Astrocyte (in vitro differentiated cells and primary cell): ENCODE results near the gene AVP. TPM values are rescaled to one million over a fixed set of nuclear protein-coding genes. Genes with fewer than 3 reads are reported as not detected.
A peak's percentile ranks its signal among the peaks of the same experiment; 100 is the strongest.

ENCODE experiments used
- DNase-seq: peaks from one replicate; pipeline ENCODE4 v3.0.0-alpha.2; 2010; ENCODE audit warnings: low read depth
- FAIRE-seq: peaks from 2 replicates; lab custom pipeline; 2011; peaks lifted over from hg19 to GRCh38; lab: Jason Lieb, UNC
- H2AFZ ChIP-seq: 2 replicates; pipeline ENCODE4 v1.6.0; 2012; ENCODE audit warnings: low read depth, low read length, inconsistent platforms
- H3K27ac ChIP-seq: 2 replicates; pipeline ENCODE4 v1.5.1; 2011; ENCODE audit warnings: low read depth, low read length, inconsistent platforms
- H3K27me3 ChIP-seq: 2 replicates; pipeline ENCODE4 v1.6.0; 2011; ENCODE audit warnings: low read length, inconsistent platforms; ENCODE audit not compliant: insufficient read depth
- H3K36me3 ChIP-seq: 2 replicates; pipeline ENCODE4 v1.5.1; 2011; ENCODE audit warnings: low read length, inconsistent platforms; ENCODE audit not compliant: insufficient read depth
- H3K4me1 ChIP-seq: 2 replicates; pipeline ENCODE4 v1.5.1; 2011; ENCODE audit warnings: low read length, inconsistent platforms; ENCODE audit not compliant: insufficient read depth
- H3K4me2 ChIP-seq: 2 replicates; pipeline ENCODE4 v1.6.0; 2012; ENCODE audit warnings: low read length, inconsistent platforms
- H3K4me3 ChIP-seq: 2 replicates; pipeline ENCODE4 v1.5.1; 2011; ENCODE audit warnings: low read depth, mild to moderate bottlenecking, low read length, inconsistent platforms; ENCODE audit not compliant: insufficient read depth
- H3K79me2 ChIP-seq: 2 replicates; pipeline ENCODE4 v1.6.0; 2012; ENCODE audit warnings: mild to moderate bottlenecking, low read length, inconsistent platforms; ENCODE audit not compliant: insufficient read depth
- H3K9ac ChIP-seq: 2 replicates; pipeline ENCODE4 v1.6.0; 2012; ENCODE audit warnings: mild to moderate bottlenecking, low read length, inconsistent platforms
- H3K9me3 ChIP-seq: 2 replicates; pipeline ENCODE4 v1.5.1; 2012; ENCODE audit warnings: low read depth, mild to moderate bottlenecking, low read length, inconsistent platforms; ENCODE audit not compliant: insufficient read depth
- H4K20me1 ChIP-seq: 2 replicates; pipeline ENCODE4 v1.6.0; 2012; ENCODE audit warnings: low read length, inconsistent platforms; ENCODE audit not compliant: insufficient read depth
- H3K27ac Mint-ChIP-seq: one replicate; pipeline ENCODE4 v1.8.0; 2021; ENCODE audit warnings: mild to moderate bottlenecking, mixed read lengths; ENCODE audit not compliant: unreplicated experiment
- H3K27me3 Mint-ChIP-seq: one replicate; pipeline ENCODE4 v1.8.0; 2021; ENCODE audit warnings: low read depth, mixed read lengths; ENCODE audit not compliant: unreplicated experiment
- H3K36me3 Mint-ChIP-seq: one replicate; pipeline ENCODE4 v1.8.0; 2021; ENCODE audit warnings: low read depth, mixed read lengths; ENCODE audit not compliant: unreplicated experiment
- H3K4me1 Mint-ChIP-seq: one replicate; pipeline ENCODE4 v1.8.0; 2021; ENCODE audit warnings: low read depth, mixed read lengths; ENCODE audit not compliant: unreplicated experiment
- H3K4me3 Mint-ChIP-seq: one replicate; pipeline ENCODE4 v1.8.0; 2021; ENCODE audit warnings: mild to moderate bottlenecking, moderate library complexity, mixed read lengths; ENCODE audit not compliant: unreplicated experiment
- H3K9me3 Mint-ChIP-seq: one replicate; pipeline ENCODE4 v1.8.0; 2021; ENCODE audit warnings: mild to moderate bottlenecking, mixed read lengths; ENCODE audit not compliant: unreplicated experiment
- CTCF ChIP-seq: IDR thresholded peaks from 2 replicates; pipeline ENCODE4 v1.5.1; 2011; ENCODE audit warnings: low read depth, mild to moderate bottlenecking, inconsistent platforms, low read length, moderate library complexity; ENCODE audit not compliant: insufficient read depth
- EZH2 ChIP-seq: IDR thresholded peaks from 2 replicates; pipeline ENCODE4 v1.6.1; 2012; ENCODE audit warnings: mild to moderate bottlenecking, low read length, inconsistent platforms; ENCODE audit not compliant: insufficient read depth
- total RNA-seq: library from RNA; stranded (reverse); gene quantifications from 2 replicates; pipeline ENCODE4 v1.2.1, GENCODE V29; 2021

AVP gene
- total RNA-seq, 1 donor from 2014 or later, result not detected

GRCh38 chr20:3082955-3083952 is 1.3 kb downstream of the AVP start:
- Histone ChIP-seq H3K9me3 (no peaks in the 10 kb centered on the region), H3K4me3 (no peak overlapping the region), H4K20me1 (no peaks in the 10 kb centered on the region), H3K36me3 (no peaks in the 10 kb centered on the region), H3K9ac (no peak overlapping the region), H3K27ac (no peak overlapping the region), H3K4me2 (peak overlapping the region; percentile 48), H3K79me2 (no peaks in the 10 kb centered on the region), H3K27me3 (peaks cover 39% of the 10 kb centered on the region), H2AFZ (no peak overlapping the region), H3K4me1 (no peaks in the 10 kb centered on the region)
- DNase-seq (no peak), FAIRE-seq (no peak)
- Mint-ChIP-seq H3K9me3 (no peaks in the 10 kb centered on the region), H3K36me3 (no peaks in the 10 kb centered on the region), H3K27ac (no peak overlapping the region), H3K4me3 (no peak overlapping the region), H3K4me1 (no peaks in the 10 kb centered on the region), H3K27me3 (peaks cover 44% of the 10 kb centered on the region)
- TF ChIP-seq EZH2, result peak; percentile 89
- no peak for TF ChIP-seq CTCF

- no peaks in the 10 kb centered on the region for H3K4me1 Mint-ChIP-seq
- no peaks in the 10 kb centered on the region for H3K9me3 Mint-ChIP-seq
- H3K36me3 Mint-ChIP-seq, result no peaks in the 10 kb centered on the region
- FAIRE-seq (no peak), DNase-seq (no peak)
- no peak overlapping the region for H3K27ac Mint-ChIP-seq
- Histone ChIP-seq H4K20me1 (no peaks in the 10 kb centered on the region), H3K4me2 (peak overlapping the region; percentile 52), H3K79me2 (no peaks in the 10 kb centered on the region), H3K27me3 (peaks cover 46% of the 10 kb centered on the region), H3K9me3 (no peaks in the 10 kb centered on the region), H2AFZ (peak overlapping the region; percentile 60), H3K36me3 (no peaks in the 10 kb centered on the region), H3K4me3 (no peak overlapping the region), H3K9ac (no peak overlapping the region), H3K4me1 (no peaks in the 10 kb centered on the region), H3K27ac (no peak overlapping the region)
- no peak overlapping the region for H3K4me3 Mint-ChIP-seq
- peaks cover 43% of the 10 kb centered on the region for H3K27me3 Mint-ChIP-seq
- no peak for TF ChIP-seq CTCF
- peak; percentile 80 for TF ChIP-seq EZH2
Observed at GRCh38 chr20:3082306-3082951, 2.1 kb downstream of the AVP start.
